AG04450 (cell line): ENCODE results near the gene RARRES1. TPM values are rescaled to one million over a fixed set of nuclear protein-coding genes. Genes with fewer than 3 reads are reported as not detected.

ENCODE experiments used
- CTCF ChIA-PET: fragments of 300-600, 350-600 bp; formaldehyde crosslinking; extraction: SDS; loops from one replicate; lab custom pipeline; 2022; ENCODE audit warnings: antibody characterized with exemption, inconsistent platforms; lab: Charles Lee
- POLR2A ChIA-PET: fragments of 350-600 bp; formaldehyde crosslinking; extraction: SDS; loops from one replicate; lab custom pipeline; 2021; ENCODE audit warnings: antibody characterized with exemption, inconsistent platforms; lab: Yijun Ruan, JAX
- DNase-seq: peaks from one replicate; pipeline ENCODE4 v3.0.0-alpha.2; 2011; ENCODE audit warnings: low read depth, low spot score
- H3K27ac ChIP-seq: one replicate; pipeline ENCODE4 v1.5.1; 2012; ENCODE audit warnings: low read depth, low read length, control low read depth
- H3K27me3 ChIP-seq: one replicate; pipeline ENCODE4 v1.6.0; 2012; ENCODE audit warnings: low read length; ENCODE audit not compliant: control insufficient read depth, insufficient read depth
- H3K4me3 ChIP-seq: 2 replicates; pipeline ENCODE4 v1.5.1; 2011; ENCODE audit warnings: mild to moderate bottlenecking, low read depth, low read length, control low read depth
- H3K9me3 ChIP-seq: 2 replicates; pipeline ENCODE4 v1.5.1; 2012; ENCODE audit warnings: low read length; ENCODE audit not compliant: control insufficient read depth, insufficient read depth
- CTCF ChIP-seq: IDR thresholded peaks from 2 replicates; pipeline ENCODE4 v1.5.1; 2011; ENCODE audit warnings: low read depth, low read length, control low read depth, inconsistent platforms
- polyA plus RNA-seq: library from polyadenylated mRNA; depleted of rRNA; stranded (reverse); fragments of >200 nt; gene quantifications from 2 replicates; pipeline ENCODE4 v1.2.3, GENCODE V29; 2011

The RARRES1 gene
- polyA plus RNA-seq, 1 experiment: 50.4 TPM

GRCh38 chr3:158749526-158749925 lies 17.3 kb upstream of the RARRES1 start:
- no peak overlapping the region for H3K27ac ChIP-seq
- ChIA-PET CTCF (interaction anchor here (0.9 kb wide), 1 partner anchor 22 kb away, joined by 7 read pairs; no protein-coding TSS in a partner anchor), POLR2A (no interaction called here)
- TF ChIP-seq CTCF: no peak
- no peak for DNase-seq
- no peaks in the 10 kb centered on the region for H3K27me3 ChIP-seq
- no peak overlapping the region for H3K4me3 ChIP-seq
- H3K9me3 ChIP-seq: no peaks in the 10 kb centered on the region

GRCh38 chr3:158748237-158748828 lies 16.1 kb upstream of the RARRES1 start:
- H3K9me3 ChIP-seq: no peaks in the 10 kb centered on the region
- no peaks in the 10 kb centered on the region for H3K27me3 ChIP-seq
- CTCF ChIA-PET: interaction anchor here (0.6 to 1.5 kb wide), 2 partner anchors 21 to 41 kb away, joined by 8 read pairs; no protein-coding TSS in a partner anchor
- POLR2A ChIA-PET: interaction anchor here (0.6 kb wide), 1 partner anchor 1759 kb away, joined by 4 read pairs; no protein-coding TSS in a partner anchor
- no peak overlapping the region for H3K4me3 ChIP-seq
- H3K27ac ChIP-seq: no peak overlapping the region
- no peak for TF ChIP-seq CTCF
- no peak for DNase-seq

- no peak for TF ChIP-seq CTCF
- ChIA-PET CTCF (interaction anchor here (1.0 to 1.5 kb wide), 2 partner anchors 20 to 88 kb away, joined by 5 to 8 read pairs; no protein-coding TSS in a partner anchor), POLR2A (no interaction called here)
- Histone ChIP-seq H3K27me3 (no peaks in the 10 kb centered on the region), H3K9me3 (peaks cover under 1% of the 10 kb centered on the region; the same call in 1 of the 2 replicates), H3K27ac (peak overlapping the region; percentile 61), H3K4me3 (no peak overlapping the region)
- DNase-seq: no peak
Observed at GRCh38 chr3:158747417-158747816, 15.2 kb upstream of the RARRES1 start.

- ChIA-PET POLR2A (no interaction called here), CTCF (interaction anchor here (1.0 kb wide), 1 partner anchor 18 kb away, joined by 4 read pairs; no protein-coding TSS in a partner anchor)
- H3K4me3 ChIP-seq: no peak overlapping the region
- TF ChIP-seq CTCF: no peak
- peaks cover 5% of the 10 kb centered on the region; the same call in 1 of the 2 replicates for H3K9me3 ChIP-seq
- no peak overlapping the region for H3K27ac ChIP-seq
- no peaks in the 10 kb centered on the region for H3K27me3 ChIP-seq
- DNase-seq: no peak
Observed at GRCh38 chr3:158745551-158745950, 13.3 kb upstream of the RARRES1 start.
